IMR-90 (cell line): Measurements from ENCODE around the gene GCKR. TPM values are rescaled to one million over a fixed set of nuclear protein-coding genes. Genes with fewer than 3 reads are reported as not detected.

Source experiments
- ATAC-seq: fragments of 200-7000 bp; cut with Tn5 transposase; 2 replicates; pipeline ENCODE4 v1.9.1; 2020; ENCODE audit warnings: low read depth, mild to moderate bottlenecking, moderate library complexity
- BruUV-seq: library from RNA; stranded (reverse); fragments of 400-500 nt; replicated peaks from 2 replicates; lab custom pipeline; 2021; lab: Mats Ljungman, UMichigan
- CTCF ChIA-PET: fragments of 300-600 bp; formaldehyde crosslinking; extraction: SDS; loops from one replicate; lab custom pipeline; 2021; ENCODE audit warnings: antibody characterized with exemption; lab: Yijun Ruan, JAX
- POLR2A ChIA-PET: fragments of 300-600 bp; sonication (Branson Sonifier 250); formaldehyde crosslinking; loops from one replicate; lab custom pipeline; 2022; ENCODE audit warnings: antibody characterized with exemption; ENCODE audit not compliant: unreplicated experiment; lab: Charles Lee
- DNase-seq: peaks from one replicate; pipeline ENCODE4 v3.0.0; 2013
- H2AFZ ChIP-seq: replicated peaks from 2 replicates; pipeline ENCODE3; 2013; ENCODE audit warnings: low read length, mild to moderate bottlenecking; ENCODE audit not compliant: poor library complexity
- H2AK5ac ChIP-seq: 2 replicates; pipeline ENCODE4 v1.6.1; 2013; ENCODE audit warnings: low read depth, low read length, inconsistent platforms
- H2AK9ac ChIP-seq: replicated peaks from 2 replicates; pipeline ENCODE3; 2013; ENCODE audit warnings: mild to moderate bottlenecking, low read depth, low read length, moderate library complexity; ENCODE audit not compliant: poor library complexity
- H2BK120ac ChIP-seq: 2 replicates; pipeline ENCODE4 v1.6.1; 2013; ENCODE audit warnings: low read depth, low read length, inconsistent platforms
- H2BK15ac ChIP-seq: 3 replicates; pipeline ENCODE4 v1.6.1; 2013; ENCODE audit warnings: low read depth, low read length, inconsistent platforms
- H2BK20ac ChIP-seq: 2 replicates; pipeline ENCODE4 v1.6.1; 2013; ENCODE audit warnings: low read depth, mild to moderate bottlenecking, inconsistent platforms, low read length, moderate library complexity
- H2BK5ac ChIP-seq: 2 replicates; pipeline ENCODE4 v1.6.1; 2013; ENCODE audit warnings: mild to moderate bottlenecking, low read depth, low read length, inconsistent platforms; ENCODE audit not compliant: poor library complexity, severe bottlenecking
- H3K14ac ChIP-seq: replicated peaks from 2 replicates; pipeline ENCODE4 v1.6.1; 2013; ENCODE audit warnings: low read depth, low read length, inconsistent platforms
- H3K18ac ChIP-seq: 2 replicates; pipeline ENCODE4 v1.6.1; 2013; ENCODE audit warnings: low read depth, low read length, control low read depth
- H3K23ac ChIP-seq: 2 replicates; pipeline ENCODE4 v1.6.1; 2013; ENCODE audit warnings: low read depth, low read length, inconsistent platforms
- H3K27ac ChIP-seq: 2 replicates; pipeline ENCODE4 v1.5.1; 2013; ENCODE audit warnings: mild to moderate bottlenecking, control low read depth, low read length; ENCODE audit not compliant: insufficient read depth
- H3K27me3 ChIP-seq: 2 replicates; pipeline ENCODE4 v1.6.1; 2013; ENCODE audit warnings: low read length; ENCODE audit not compliant: control insufficient read depth, insufficient read depth
- H3K36me3 ChIP-seq: 2 replicates; pipeline ENCODE4 v1.6.1; 2013; ENCODE audit warnings: low read length, mixed read lengths; ENCODE audit not compliant: control insufficient read depth, insufficient read depth
- H3K4ac ChIP-seq: 2 replicates; pipeline ENCODE4 v1.6.1; 2013; ENCODE audit warnings: low read depth, low read length, inconsistent platforms
- H3K4me1 ChIP-seq: 2 replicates; pipeline ENCODE4 v1.6.1; 2013; ENCODE audit warnings: low read length, mixed read lengths; ENCODE audit not compliant: control insufficient read depth, insufficient read depth
- H3K4me2 ChIP-seq: 2 replicates; pipeline ENCODE4 v1.6.1; 2013; ENCODE audit warnings: low read depth, mild to moderate bottlenecking, control low read depth, low read length, moderate library complexity
- H3K4me3 ChIP-seq: 2 replicates; pipeline ENCODE4 v1.5.1; 2013; ENCODE audit warnings: low read depth, mild to moderate bottlenecking, control low read depth, low read length, moderate library complexity; ENCODE audit not compliant: insufficient read depth
- H3K56ac ChIP-seq: 2 replicates; pipeline ENCODE4 v1.6.1; 2013; ENCODE audit warnings: low read length, inconsistent platforms; ENCODE audit not compliant: insufficient read depth; ENCODE audit errors: extremely low read depth
- H3K79me1 ChIP-seq, 2 experiments: 2 replicates each; pipeline ENCODE4 v1.6.1; 2013; ENCODE audit warnings: low read length in 2 of 2, inconsistent platforms in 1 of 2, low read depth in 1 of 2
- H3K9ac ChIP-seq: 2 replicates; pipeline ENCODE4 v1.6.1; 2013; ENCODE audit warnings: low read depth, low read length, control low read depth
- H3K9me1 ChIP-seq: 2 replicates; pipeline ENCODE4 v1.6.1; 2013; ENCODE audit warnings: low read length, inconsistent platforms; ENCODE audit not compliant: insufficient read depth
- H3K9me3 ChIP-seq: 2 replicates; pipeline ENCODE4 v1.6.1; 2013; ENCODE audit warnings: low read length; ENCODE audit not compliant: control insufficient read depth, insufficient read depth
- H4K20me1 ChIP-seq: 2 replicates; pipeline ENCODE4 v1.6.1; 2013; ENCODE audit warnings: low read length, inconsistent platforms; ENCODE audit not compliant: insufficient read depth
- H4K5ac ChIP-seq: 2 replicates; pipeline ENCODE4 v1.6.1; 2013; ENCODE audit warnings: mild to moderate bottlenecking, low read depth, low read length, control low read depth
- H4K8ac ChIP-seq, 2 experiments: 2 replicates each; pipeline ENCODE4 v1.6.1; 2013; ENCODE audit warnings: low read depth in 2 of 2, low read length in 2 of 2, control low read depth in 1 of 2, inconsistent platforms in 1 of 2
- H4K91ac ChIP-seq: 2 replicates; pipeline ENCODE4 v1.6.1; 2013; ENCODE audit warnings: low read depth, low read length, inconsistent platforms; ENCODE audit not compliant: insufficient read depth
- BHLHE40 ChIP-seq: fragments of 150-350 bp; IDR thresholded peaks from 2 replicates; pipeline ENCODE4 v1.6.1; 2016; ENCODE audit warnings: mild to moderate bottlenecking, low read depth, low read length
- CEBPB ChIP-seq: IDR thresholded peaks from 2 replicates; pipeline ENCODE4 v1.6.1; 2012; ENCODE audit warnings: low read depth, low read length, improper control_type of control experiment
- CHD1 ChIP-seq: IDR thresholded peaks from 2 replicates; pipeline ENCODE4 v1.6.1; 2012; ENCODE audit warnings: low read depth, low read length, improper control_type of control experiment
- CTCF ChIP-seq: conservative IDR thresholded peaks from 2 replicates; pipeline ENCODE4 v1.5.1; 2012; ENCODE audit warnings: mild to moderate bottlenecking, low read depth, low read length, improper control_type of control experiment
- ELK1 ChIP-seq: fragments of 150-350 bp; IDR thresholded peaks from 2 replicates; pipeline ENCODE4 v1.6.1; 2016; ENCODE audit warnings: low read depth, mild to moderate bottlenecking, low read length, moderate library complexity, borderline replicate concordance
- MAFK ChIP-seq: IDR thresholded peaks from 2 replicates; pipeline ENCODE4 v1.6.1; 2012; ENCODE audit warnings: low read depth, low read length, improper control_type of control experiment
- MAZ ChIP-seq: IDR thresholded peaks from 2 replicates; pipeline ENCODE4 v1.6.1; 2012; ENCODE audit warnings: low read depth, mild to moderate bottlenecking, low read length, improper control_type of control experiment, moderate library complexity, borderline replicate concordance
- MXI1 ChIP-seq: IDR thresholded peaks from 2 replicates; pipeline ENCODE4 v1.6.1; 2012; ENCODE audit warnings: low read depth, mild to moderate bottlenecking, low read length, moderate library complexity, borderline replicate concordance
- POLR2A ChIP-seq: IDR thresholded peaks from 2 replicates; pipeline ENCODE4 v1.6.1; 2012; ENCODE audit warnings: mild to moderate bottlenecking, low read depth, low read length
- RAD21 ChIP-seq: IDR thresholded peaks from 2 replicates; pipeline ENCODE4 v1.6.1; 2012; ENCODE audit warnings: low read length, improper control_type of control experiment
- RCOR1 ChIP-seq: IDR thresholded peaks from 2 replicates; pipeline ENCODE4 v1.6.1; 2012; ENCODE audit warnings: mild to moderate bottlenecking, low read length, improper control_type of control experiment; ENCODE audit not compliant: insufficient replicate concordance
- SMC3 ChIP-seq: fragments of 150-350 bp; IDR thresholded peaks from 2 replicates; pipeline ENCODE4 v1.6.1; 2016; ENCODE audit warnings: low read depth, mild to moderate bottlenecking, antibody characterized with exemption, low read length, moderate library complexity
- USF2 ChIP-seq: fragments of 150-350 bp; IDR thresholded peaks from 2 replicates; pipeline ENCODE4 v1.6.1; 2017; ENCODE audit warnings: mild to moderate bottlenecking, antibody characterized with exemption, low read length, low read depth
- WGBS, 2 experiments: methylation state at CpG; one replicate each; pipeline versions ENCODE4 v1.1.5 to v1.1.7; 2013; ENCODE audit warnings: missing lambda C conversion rate in 2 of 2; ENCODE audit not compliant: insufficient read length in 1 of 2; ENCODE audit errors: extremely low coverage in 2 of 2; 5-methylcytosine and 5-hydroxymethylcytosine counted together
- dilution Hi-C: fragments of 300-500 bp; cut with HindIII; formaldehyde crosslinking; loops from one replicate; pipeline ENCODE4 v1.14.3; 2018; ENCODE audit warnings: low sequenced_read_pairs; ENCODE audit not compliant: unreplicated experiment
- in situ Hi-C: fragments of 300-500 bp; cut with MboI; formaldehyde crosslinking; loops from 3 replicates; pipeline ENCODE4 v1.14.3; 2019; ENCODE audit warnings: low sequenced_read_pairs, inconsistent platforms, mixed read lengths
- intact Hi-C: fragments of 100-400 bp; cut with micrococcal nuclease; formaldehyde crosslinking; loops from 2 replicates; pipeline ENCODE4 v1.10.0; 2022
- polyA plus RNA-seq, 3 experiments: library from polyadenylated mRNA; depleted of rRNA; stranded (reverse); fragments of >200 nt; gene quantifications; 2 replicates each; pipeline ENCODE4 v1.2.3, GENCODE V29; 2012; ENCODE audit warnings: low replicate concordance in 1 of 3
- total RNA-seq: library from RNA; depleted of rRNA; stranded (reverse); fragments of >200 nt; gene quantifications from 2 replicates; pipeline ENCODE4 v1.2.3, GENCODE V29; 2012

GCKR gene
- total and polyA plus RNA-seq, 2 of the 4 experiments (the other 2 are of a cell fraction) = under 0.01 to 0.41 TPM

GRCh38 chr2:27461118-27461517, 35.5 kb upstream of the GCKR start:
- POLR2A ChIA-PET = no interaction called here
- no TSS peak for BruUV-seq

More at GRCh38 chr2:27461118-27461517, 35.5 kb upstream of the GCKR start:
- no peak overlapping the region for H3K14ac ChIP-seq
- no peak overlapping the region for H3K18ac ChIP-seq
- H4K91ac ChIP-seq = no peak overlapping the region
- no peak overlapping the region for H3K9ac ChIP-seq
- intact Hi-C loops (no loop called here), in situ Hi-C loops (no loop called here), dilution Hi-C loops (no loop called here)
- no peaks in the 10 kb centered on the region for H3K79me1 ChIP-seq
- no peak overlapping the region for H3K56ac ChIP-seq
- no peak overlapping the region for H3K27ac ChIP-seq
- no peak for DNase-seq
- no peaks in the 10 kb centered on the region for H3K9me3 ChIP-seq
- no CpG with 5 or more reads among the region's 8 CpGs for WGBS, 2 experiments
- no peak overlapping the region for H3K23ac ChIP-seq
- no peaks in the 10 kb centered on the region for H3K4me1 ChIP-seq
- no peak for TF ChIP-seq MAFK
- no peak for TF ChIP-seq RCOR1
- TF ChIP-seq ELK1 = no peak
- TF ChIP-seq CEBPB = no peak
- no peak for TF ChIP-seq CHD1
- TF ChIP-seq SMC3 = no peak
- no peak for TF ChIP-seq POLR2A
- TF ChIP-seq USF2 = no peak
- TF ChIP-seq CTCF = no peak
- TF ChIP-seq MXI1 = no peak
- TF ChIP-seq RAD21 = no peak
- TF ChIP-seq MAZ = no peak
- TF ChIP-seq BHLHE40 = no peak
- no peak for ATAC-seq
- H3K4me2 ChIP-seq = no peak overlapping the region
- no peak overlapping the region for H2AK5ac ChIP-seq
- H4K5ac ChIP-seq = no peak overlapping the region
- H2BK20ac ChIP-seq = no peak overlapping the region
- H2AFZ ChIP-seq = no peak overlapping the region
- no peak overlapping the region for H2BK120ac ChIP-seq
- peaks cover 11% of the 10 kb centered on the region; the same call in 1 of the 2 replicates for H3K9me1 ChIP-seq
- H2AK9ac ChIP-seq = no peak overlapping the region
- H2BK5ac ChIP-seq = no peak overlapping the region
- H3K4ac ChIP-seq = no peak overlapping the region
- H4K8ac ChIP-seq = no peak overlapping the region
- H3K27me3 ChIP-seq = no peaks in the 10 kb centered on the region
- H4K20me1 ChIP-seq = no peaks in the 10 kb centered on the region
- H2BK15ac ChIP-seq = no peak overlapping the region
- CTCF ChIA-PET = no interaction called here
- no peak overlapping the region for H3K4me3 ChIP-seq
- peaks cover 34% of the 10 kb centered on the region for H3K36me3 ChIP-seq
